ENCODE measurements around the gene BCL2A1.

DNA sequence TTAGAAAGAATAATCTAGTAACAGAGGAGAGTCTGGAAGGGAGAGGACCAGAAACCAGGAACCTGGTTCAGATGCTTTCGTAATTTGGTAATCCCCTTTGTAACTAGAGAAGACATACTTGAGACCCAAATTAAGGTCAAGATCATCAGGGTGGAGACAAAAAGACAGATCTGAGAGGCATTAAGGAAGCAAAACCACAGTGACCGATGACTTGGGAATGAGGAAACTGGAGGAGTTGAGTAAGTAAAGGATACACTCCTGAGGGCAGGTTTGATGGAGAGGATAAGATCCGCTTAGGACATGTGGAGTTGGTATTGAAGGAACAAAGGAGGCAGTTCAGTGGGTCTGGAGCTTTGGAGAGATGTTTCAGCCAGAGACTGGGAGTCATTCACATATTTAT is 23.6 kb upstream of the BCL2A1 start:
- no peak for TF ChIP-seq CTCF (IDR thresholded peaks at IDR 0.05)
- no peak for TF ChIP-seq POLR2A (IDR thresholded peaks at IDR 0.05)

Measured in uterus (tissue), 2 donors.